ENCODE data around the gene NAXE.

- TF ChIP-seq CTCF (IDR thresholded peaks at IDR 0.05; ENCODE audit: low read length) = no peak
- TF ChIP-seq EZH2 (optimal IDR thresholded peaks at IDR 0.05; ENCODE audit: low read depth, low read length) = no peak
These were observed 31.7 kb upstream of the NAXE start for GRCh38 chr1:156559797-156560385.

Data from MM.1S (cell line).